NT2/D1 (cell line): ENCODE data around the gene ANGPTL5.

Source experiments
- DNase-seq: peaks from one replicate; pipeline ENCODE4 v3.0.0-alpha.2; 2011; ENCODE audit warnings: low read depth, low spot score
- H3K27me3 ChIP-seq: 2 replicates; pipeline ENCODE4 v1.6.0; 2011; ENCODE audit warnings: mild to moderate bottlenecking; ENCODE audit not compliant: insufficient read length, insufficient read depth
- H3K36me3 ChIP-seq: 2 replicates; pipeline ENCODE4 v1.6.1; 2011; ENCODE audit warnings: mild to moderate bottlenecking, low read length, mixed read lengths; ENCODE audit not compliant: insufficient read depth, insufficient read length
- H3K4me1 ChIP-seq: 2 replicates; pipeline ENCODE4 v1.5.1; 2011; ENCODE audit not compliant: insufficient read depth, insufficient read length
- H3K4me3 ChIP-seq: 2 replicates; pipeline ENCODE4 v1.5.1; 2011; ENCODE audit warnings: low read depth; ENCODE audit not compliant: insufficient read length
- H3K9ac ChIP-seq: 2 replicates; pipeline ENCODE4 v1.6.0; 2011; ENCODE audit warnings: low read depth; ENCODE audit not compliant: insufficient read length
- H3K9me3 ChIP-seq: 2 replicates; pipeline ENCODE4 v1.5.1; 2011; ENCODE audit warnings: mild to moderate bottlenecking, low read length; ENCODE audit not compliant: insufficient read depth
- SUZ12 ChIP-seq: IDR thresholded peaks from 2 replicates; pipeline ENCODE4 v1.6.1; 2011; ENCODE audit not compliant: insufficient read length, insufficient read depth; ENCODE audit errors: extremely low read depth
- YY1 ChIP-seq: IDR thresholded peaks from 2 replicates; pipeline ENCODE4 v1.6.1; 2011; ENCODE audit not compliant: insufficient read length, insufficient read depth
- ZNF274 ChIP-seq: IDR thresholded peaks from 2 replicates; pipeline ENCODE4 v1.6.1; 2011; ENCODE audit warnings: mild to moderate bottlenecking, low read depth, low read length

ANGPTL5 gene

GRCh38 chr11:101844608-101845007 lies 71.7 kb downstream of the ANGPTL5 start:
- Histone ChIP-seq H3K4me1 (no peaks in the 10 kb centered on the region), H3K4me3 (no peak overlapping the region), H3K36me3 (no peaks in the 10 kb centered on the region), H3K9me3 (no peaks in the 10 kb centered on the region), H3K27me3 (no peaks in the 10 kb centered on the region), H3K9ac (no peak overlapping the region)
- TF ChIP-seq SUZ12: no peak
- no peak for TF ChIP-seq ZNF274
- TF ChIP-seq YY1: no peak
- no peak for DNase-seq

GRCh38 chr11:101840704-101841103 lies 75.6 kb downstream of the ANGPTL5 start:
- H3K4me1 ChIP-seq: no peaks in the 10 kb centered on the region
- H3K9me3 ChIP-seq: no peaks in the 10 kb centered on the region
- no peak for DNase-seq
- H3K9ac ChIP-seq: no peak overlapping the region
- TF ChIP-seq SUZ12: no peak
- no peak for TF ChIP-seq YY1
- TF ChIP-seq ZNF274: no peak
- H3K27me3 ChIP-seq: no peaks in the 10 kb centered on the region
- no peaks in the 10 kb centered on the region for H3K36me3 ChIP-seq
- no peak overlapping the region for H3K4me3 ChIP-seq
